Activated CD4-positive, alpha-beta T cell treated with anti-CD3 and anti-CD28 coated beads, Interleukin-2, amount 10 ng/mL, durations not matched to agents 24 days and 14 days (primary cell): ENCODE data around the gene PTGIR. TPM values are rescaled to one million over a fixed set of nuclear protein-coding genes. Genes with fewer than 3 reads are reported as not detected.
A peak's percentile ranks its signal among the peaks of the same experiment; 100 is the strongest.

Experiments
- DNase-seq: peaks from one replicate; pipeline ENCODE4 v3.0.0; 2022
- H3K27ac Mint-ChIP-seq: one replicate; pipeline ENCODE4 v1.8.0; 2022; ENCODE audit warnings: mild to moderate bottlenecking, mixed read lengths
- H3K27me3 Mint-ChIP-seq: one replicate; pipeline ENCODE4 v1.8.0; 2022; ENCODE audit warnings: mixed read lengths
- H3K36me3 Mint-ChIP-seq: one replicate; pipeline ENCODE4 v1.8.0; 2022; ENCODE audit warnings: low read depth, mild to moderate bottlenecking, mixed read lengths
- H3K4me1 Mint-ChIP-seq: one replicate; pipeline ENCODE4 v1.8.0; 2021; ENCODE audit warnings: mixed read lengths
- H3K4me3 Mint-ChIP-seq: one replicate; pipeline ENCODE4 v1.8.0; 2022; ENCODE audit warnings: mild to moderate bottlenecking, moderate library complexity, mixed read lengths
- H3K9me3 Mint-ChIP-seq: one replicate; pipeline ENCODE4 v1.8.0; 2021; ENCODE audit warnings: mixed read lengths
- intact Hi-C: fragments of 100-400 bp; cut with micrococcal nuclease; formaldehyde crosslinking; loops from one replicate; pipeline ENCODE4 v1.15.1; 2023
- total RNA-seq: library from RNA; stranded (reverse); gene quantifications from 2 replicates; pipeline ENCODE4 v1.2.3, GENCODE V29; 2022

PTGIR gene
- total RNA-seq, 1 donor from 2014 or later: 194 TPM

DNA sequence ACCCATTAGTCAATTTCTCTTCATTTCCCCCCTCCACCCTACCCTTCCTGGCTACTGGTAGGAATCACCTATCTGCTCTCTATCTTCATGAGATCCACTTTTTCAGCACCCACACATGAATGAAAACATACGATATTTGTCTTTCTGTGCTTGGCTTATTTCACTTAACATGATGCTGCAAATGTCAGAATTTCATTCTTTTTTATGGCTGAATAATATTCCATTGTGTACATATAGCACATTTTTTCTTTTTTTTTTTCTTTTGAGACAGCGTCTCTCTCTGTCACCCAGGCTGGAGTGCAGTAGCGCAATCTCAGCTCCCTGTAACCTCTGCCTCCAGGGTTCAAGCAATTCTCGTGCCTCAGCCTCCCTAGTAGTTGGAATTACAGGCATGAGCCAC, 33.6 kb downstream of the PTGIR start:
- Mint-ChIP-seq H3K4me1 (no peaks in the 10 kb centered on the region), H3K9me3 (peaks cover 3% of the 10 kb centered on the region)

DNA sequence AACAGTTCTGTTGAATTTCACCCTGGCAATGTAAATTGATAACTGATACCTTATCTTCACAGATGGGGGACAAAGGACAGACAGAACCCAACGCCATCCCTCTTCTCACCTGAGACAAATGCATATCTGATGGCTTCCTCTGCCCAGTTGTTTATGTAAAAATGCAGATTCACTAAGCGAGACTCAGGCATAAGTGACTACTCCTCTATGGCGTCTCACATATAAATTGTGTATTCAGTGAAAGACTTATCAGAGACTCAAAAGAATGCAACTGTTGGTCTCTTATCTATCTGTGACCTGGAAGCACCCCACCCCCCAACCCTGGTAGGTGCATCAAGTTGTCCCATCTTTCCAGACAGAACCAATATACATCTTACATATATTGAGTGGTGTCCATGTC, 37.0 kb downstream of the PTGIR start:
- H3K27ac Mint-ChIP-seq: no peak overlapping the region
- no peak for DNase-seq
- intact Hi-C loops: no loop called here
- peaks cover 3% of the 10 kb centered on the region for H3K4me1 Mint-ChIP-seq
- H3K27me3 Mint-ChIP-seq: peaks cover 34% of the 10 kb centered on the region
- H3K9me3 Mint-ChIP-seq: peaks cover 3% of the 10 kb centered on the region
- H3K36me3 Mint-ChIP-seq: no peaks in the 10 kb centered on the region
- no peak overlapping the region for H3K4me3 Mint-ChIP-seq

More for the DNA sequence above, 33.6 kb downstream of the PTGIR start:
- no peak overlapping the region for H3K4me3 Mint-ChIP-seq
- no peak overlapping the region for H3K27ac Mint-ChIP-seq
- H3K36me3 Mint-ChIP-seq: no peaks in the 10 kb centered on the region
- intact Hi-C loops: no loop called here
- H3K27me3 Mint-ChIP-seq: peaks cover 17% of the 10 kb centered on the region
- DNase-seq: no peak

DNA sequence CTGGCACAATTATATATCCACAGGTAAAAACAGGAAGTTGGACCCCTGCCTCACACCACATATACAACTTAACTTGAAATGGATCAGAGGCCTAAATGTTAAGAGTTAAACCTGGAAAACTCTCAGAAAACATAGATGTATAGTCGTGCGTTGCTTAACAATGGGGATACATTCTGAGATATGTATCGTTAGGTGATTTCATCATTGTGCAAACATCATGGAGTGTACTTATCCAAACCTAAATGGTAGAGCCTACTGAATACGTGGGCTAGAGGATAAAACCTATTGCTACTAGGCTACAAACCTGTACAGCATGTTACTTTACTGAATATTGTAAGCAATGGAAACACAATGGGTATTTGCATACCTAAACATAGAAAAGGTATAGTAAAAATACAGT, 38.6 kb downstream of the PTGIR start:
- H3K27me3 Mint-ChIP-seq: peaks cover 34% of the 10 kb centered on the region
- DNase-seq: no peak
- peaks cover 3% of the 10 kb centered on the region for H3K9me3 Mint-ChIP-seq
- no peak overlapping the region for H3K4me3 Mint-ChIP-seq
- intact Hi-C loops: no loop called here
- peaks cover 3% of the 10 kb centered on the region for H3K4me1 Mint-ChIP-seq
- no peaks in the 10 kb centered on the region for H3K36me3 Mint-ChIP-seq
- no peak overlapping the region for H3K27ac Mint-ChIP-seq

DNA sequence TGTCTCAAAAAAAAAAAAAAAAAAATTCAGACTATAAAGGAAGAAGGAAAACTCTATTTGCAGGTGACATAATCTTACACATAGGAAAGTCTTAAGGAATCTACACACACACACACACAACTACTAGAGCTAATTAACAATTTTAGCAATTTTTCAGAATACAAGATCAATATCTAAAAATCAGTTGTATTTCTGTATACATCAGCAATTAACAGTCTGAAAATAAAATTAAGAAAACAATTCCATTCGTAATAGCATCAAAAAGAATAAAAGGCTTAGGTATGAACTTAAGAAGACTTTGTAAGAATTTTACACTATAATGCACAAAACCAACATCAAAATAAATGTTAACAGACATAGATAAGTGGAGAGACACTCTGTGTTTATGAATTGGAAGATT, 39.4 kb downstream of the PTGIR start:
- peaks cover 3% of the 10 kb centered on the region for H3K9me3 Mint-ChIP-seq
- peaks cover 3% of the 10 kb centered on the region for H3K4me1 Mint-ChIP-seq

DNA sequence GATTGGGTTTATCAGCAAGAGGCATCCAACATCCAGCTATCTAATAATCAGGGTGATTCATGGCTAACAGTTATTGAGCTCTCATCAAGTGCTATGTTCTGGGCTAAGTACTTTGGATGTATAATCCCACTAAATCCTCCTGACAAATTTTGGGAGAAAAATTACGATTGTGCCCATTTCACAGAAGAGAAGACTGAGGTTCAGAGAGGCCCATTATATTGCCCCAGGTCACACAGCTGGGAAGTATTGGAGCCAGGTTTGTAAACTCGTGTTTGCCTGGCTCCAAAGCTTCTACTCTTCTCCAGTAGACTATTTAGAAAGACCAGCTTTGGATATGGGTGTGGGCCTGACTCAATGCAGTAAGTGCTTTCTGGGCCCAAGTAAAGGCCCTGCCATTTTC, 44.6 kb downstream of the PTGIR start:
- DNase-seq: no peak
- H3K4me1 Mint-ChIP-seq: peaks cover 5% of the 10 kb centered on the region
- H3K9me3 Mint-ChIP-seq: no peaks in the 10 kb centered on the region
- H3K36me3 Mint-ChIP-seq: no peaks in the 10 kb centered on the region
- H3K27ac Mint-ChIP-seq: no peak overlapping the region
- no peak overlapping the region for H3K4me3 Mint-ChIP-seq
- intact Hi-C loops: no loop called here
- peaks cover 20% of the 10 kb centered on the region for H3K27me3 Mint-ChIP-seq

More for the DNA sequence above, 39.4 kb downstream of the PTGIR start:
- DNase-seq: no peak
- Mint-ChIP-seq H3K27ac (no peak overlapping the region), H3K4me3 (no peak overlapping the region), H3K27me3 (peaks cover 33% of the 10 kb centered on the region), H3K36me3 (no peaks in the 10 kb centered on the region)
- intact Hi-C loops: no loop called here

DNA sequence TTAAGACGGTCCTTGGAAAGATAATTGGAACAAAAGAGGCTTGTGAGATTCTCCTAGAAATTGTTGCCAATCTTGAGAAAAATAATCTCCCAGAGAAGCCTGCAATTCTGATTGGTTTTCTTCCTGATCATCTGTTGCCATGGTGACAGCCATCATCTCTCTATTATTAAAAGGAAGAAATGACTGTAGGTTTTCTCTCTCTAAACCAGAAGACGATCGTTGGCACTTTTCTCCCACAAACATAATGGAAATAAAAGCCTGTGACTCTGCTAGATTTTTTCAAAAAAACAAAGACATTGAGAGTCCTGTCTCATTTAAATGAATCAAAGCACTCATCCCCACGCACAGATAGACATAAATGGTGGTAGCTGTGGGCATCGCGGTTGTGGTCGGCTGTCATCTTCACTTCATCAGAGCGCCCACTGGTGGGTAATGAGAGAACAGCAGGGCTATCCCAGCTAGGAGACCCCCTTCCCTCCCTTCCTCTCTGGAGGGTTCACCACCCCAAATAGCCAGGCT, 45.5 kb downstream of the PTGIR start:
- no peak overlapping the region for H3K4me3 Mint-ChIP-seq
- peaks cover 18% of the 10 kb centered on the region for H3K27me3 Mint-ChIP-seq
- H3K27ac Mint-ChIP-seq: no peak overlapping the region
- H3K9me3 Mint-ChIP-seq: no peaks in the 10 kb centered on the region
- H3K4me1 Mint-ChIP-seq: peaks cover 9% of the 10 kb centered on the region
- intact Hi-C loops: no loop called here
- H3K36me3 Mint-ChIP-seq: no peaks in the 10 kb centered on the region
- no peak for DNase-seq

DNA sequence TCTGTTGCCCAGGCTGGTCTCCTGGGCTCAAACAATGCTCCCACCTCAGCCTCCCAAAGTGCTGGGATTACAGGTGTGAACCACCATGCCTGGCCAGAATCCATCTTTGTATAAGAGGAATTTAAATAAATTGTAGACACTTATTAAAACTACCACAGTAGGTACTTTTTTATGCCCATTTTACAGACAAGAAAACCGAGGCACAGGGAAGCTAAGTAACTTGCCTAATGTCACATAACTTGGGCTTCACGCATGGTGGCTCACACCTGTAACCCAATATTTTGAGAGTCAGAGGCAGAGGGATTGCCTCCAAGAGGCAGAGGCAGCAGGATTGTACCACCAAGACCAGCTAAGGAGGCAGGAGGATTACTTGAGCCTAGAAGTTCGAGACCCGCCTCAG, 46.4 kb downstream of the PTGIR start:
- Mint-ChIP-seq H3K36me3 (no peaks in the 10 kb centered on the region), H3K27me3 (peaks cover 14% of the 10 kb centered on the region), H3K4me3 (no peak overlapping the region), H3K4me1 (peaks cover 12% of the 10 kb centered on the region), H3K9me3 (no peaks in the 10 kb centered on the region), H3K27ac (no peak overlapping the region)
- DNase-seq: no peak
- intact Hi-C loops: no loop called here

DNA sequence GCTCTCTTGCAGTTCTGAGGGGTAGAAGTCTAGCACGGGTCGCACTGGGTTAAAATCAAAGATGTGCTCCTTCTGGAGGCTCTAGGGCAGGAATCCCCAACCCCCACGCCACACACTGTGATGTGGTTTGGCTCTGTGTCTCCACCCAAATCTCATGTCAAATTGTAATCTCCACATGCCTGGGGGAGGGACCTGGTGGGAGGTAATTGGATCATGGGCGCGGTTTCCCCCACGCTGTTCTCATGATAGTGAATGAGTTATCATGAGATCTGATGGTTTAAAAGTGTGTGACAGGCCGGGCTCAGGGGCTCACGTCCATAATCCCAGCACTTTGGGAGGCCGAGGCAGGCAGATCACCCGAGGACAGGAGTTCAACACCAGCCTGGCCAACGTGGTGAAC, 50.4 kb downstream of the PTGIR start:
- intact Hi-C loops: no loop called here

DNA sequence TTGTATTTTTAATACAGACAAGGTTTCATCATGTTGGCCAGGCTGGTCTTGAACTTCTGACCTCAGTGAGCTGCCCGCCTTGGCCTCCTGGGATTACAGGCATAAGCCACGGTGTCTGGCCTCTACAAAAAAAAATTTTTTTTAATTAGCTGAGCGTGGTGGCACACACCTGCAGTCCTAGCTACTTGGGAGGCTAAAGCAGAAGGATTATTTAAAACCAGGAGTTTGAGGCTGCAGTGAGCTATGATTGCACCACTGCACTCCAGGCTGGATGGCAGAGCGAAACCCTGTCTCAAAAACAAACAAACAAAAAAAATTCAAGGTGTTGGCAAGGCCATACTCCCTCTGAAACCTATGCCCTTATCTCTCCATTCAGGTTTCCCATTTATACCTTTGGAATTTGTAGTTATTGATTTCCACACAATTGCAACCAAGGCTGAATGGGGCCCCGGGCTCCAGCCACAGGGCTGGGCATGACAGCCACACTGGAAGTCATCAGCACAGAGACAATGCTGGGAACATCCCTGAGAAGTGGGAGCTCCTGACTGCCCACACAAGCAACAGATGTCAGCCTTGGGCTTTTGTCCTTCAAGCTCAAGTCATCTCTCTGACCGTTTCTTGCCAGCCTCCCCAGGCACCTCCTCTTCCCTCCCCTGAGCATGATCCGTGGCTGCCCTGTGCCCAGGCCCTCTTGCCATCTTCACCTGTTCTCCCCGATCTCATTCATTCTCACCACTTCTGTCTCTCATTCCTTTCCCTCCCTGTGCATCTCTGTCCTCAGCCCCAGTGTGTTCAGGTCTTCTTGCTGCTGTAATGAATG, 51.0 kb downstream of the PTGIR start:
- Mint-ChIP-seq H3K4me3 (peak overlapping the region; percentile 36), H3K27ac (no peak overlapping the region), H3K27me3 (peaks cover 17% of the 10 kb centered on the region), H3K9me3 (no peaks in the 10 kb centered on the region), H3K36me3 (no peaks in the 10 kb centered on the region), H3K4me1 (peaks cover 12% of the 10 kb centered on the region)
- DNase-seq: no peak
- intact Hi-C loops: no loop called here

More for the DNA sequence above, 50.4 kb downstream of the PTGIR start:
- peak; percentile 78 for DNase-seq
- H3K4me3 Mint-ChIP-seq: peak overlapping the region; percentile 36
- peaks cover 12% of the 10 kb centered on the region for H3K4me1 Mint-ChIP-seq
- no peaks in the 10 kb centered on the region for H3K9me3 Mint-ChIP-seq
- no peaks in the 10 kb centered on the region for H3K36me3 Mint-ChIP-seq
- H3K27me3 Mint-ChIP-seq: peaks cover 17% of the 10 kb centered on the region
- no peak overlapping the region for H3K27ac Mint-ChIP-seq

DNA sequence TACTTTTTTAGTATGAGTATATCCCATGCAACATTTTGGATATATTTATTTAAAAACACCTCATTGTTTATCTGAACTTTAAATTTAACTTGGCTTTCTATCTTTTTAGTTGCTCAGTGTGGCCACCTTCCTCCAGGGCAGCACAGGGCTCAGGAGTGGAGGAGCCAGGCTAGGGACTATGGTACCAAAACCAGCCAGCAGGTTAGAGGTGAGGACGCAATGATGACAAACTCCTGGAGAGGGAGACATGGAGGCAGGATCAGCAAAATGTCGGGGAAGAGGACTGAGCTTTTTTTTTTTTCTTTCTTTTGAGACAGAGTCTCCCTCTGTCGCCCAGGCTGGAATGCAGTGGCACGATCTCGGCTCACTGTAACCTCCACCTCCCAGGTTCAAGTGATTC, 53.4 kb downstream of the PTGIR start:
- peaks cover 17% of the 10 kb centered on the region for H3K27me3 Mint-ChIP-seq
- H3K36me3 Mint-ChIP-seq: no peaks in the 10 kb centered on the region
- H3K9me3 Mint-ChIP-seq: no peaks in the 10 kb centered on the region
- H3K27ac Mint-ChIP-seq: no peak overlapping the region
- peak; percentile 75 for DNase-seq
- no peak overlapping the region for H3K4me3 Mint-ChIP-seq
- H3K4me1 Mint-ChIP-seq: peaks cover 10% of the 10 kb centered on the region
- intact Hi-C loops: no loop called here

Other genes with a start within 250 kb of the PTGIR start
- gene CCDC8, start 211.5 kb downstream of the PTGIR start, total RNA-seq: not detected in 2 replicates
- not detected in 2 replicates for gene PNMA8C, start 196.2 kb downstream of the PTGIR start, total RNA-seq
- gene PNMA8A, start 153.5 kb downstream of the PTGIR start, total RNA-seq: not detected in 2 replicates
- gene PNMA8B, start 129.2 kb downstream of the PTGIR start, total RNA-seq: not detected in 2 replicates
- gene CALM3, start 23.8 kb downstream of the PTGIR start, total RNA-seq: 477 and 479 TPM in 2 replicates
- gene GNG8, start 11.1 kb upstream of the PTGIR start, total RNA-seq: 13.3 and 14.1 TPM in 2 replicates
- gene DACT3, start 36.1 kb upstream of the PTGIR start, total RNA-seq: 3.2 and 3.7 TPM in 2 replicates
- gene PRKD2, start 92.0 kb upstream of the PTGIR start, total RNA-seq: 89.1 and 90.5 TPM in 2 replicates
- gene FKRP, start 121.0 kb upstream of the PTGIR start, total RNA-seq: 20.8 and 21.4 TPM in 2 replicates
- 101 and 107 TPM in 2 replicates for gene STRN4, start 121.4 kb upstream of the PTGIR start, total RNA-seq
- 220 and 224 TPM in 2 replicates for gene SLC1A5, start 163.5 kb upstream of the PTGIR start, total RNA-seq
- 100 and 112 TPM in 2 replicates for gene AP2S1, start 225.8 kb upstream of the PTGIR start, total RNA-seq
- 21.9 and 25.6 TPM in 2 replicates for gene ARHGAP35, start 235.9 kb upstream of the PTGIR start, total RNA-seq